Right lobe of liver (tissue), 6 donors: Measurements from ENCODE around the gene RNASE8. TPM values are rescaled to one million over a fixed set of nuclear protein-coding genes. Genes with fewer than 3 reads are reported as not detected.

Experiments used
- ATAC-seq, 4 donors: fragments of 200-7000 bp; cut with Tn5 transposase; one replicate each; pipeline ENCODE4 v1.9.1; 2020; ENCODE audit warnings: mild to moderate bottlenecking in 4 of 4, moderate library complexity in 4 of 4
- DNase-seq, 3 donors: peaks; one replicate each; pipeline ENCODE4 v3.0.0-alpha.2; 2020
- H3K27ac ChIP-seq, 3 donors: fragments of 200-600 bp; one replicate each; pipeline ENCODE4 v1.8.0; 2022
- H3K27me3 ChIP-seq, 2 donors: fragments of 200-600 bp; one replicate each; pipeline ENCODE4 v1.8.0; 2022
- H3K36me3 ChIP-seq, 4 donors: fragments of 200-600 bp; sonication (generic) in 1 of 4; one replicate each; pipeline versions ENCODE4 v1.5.1 to v1.8.0; 2017 to 2022; ENCODE audit warnings: control low read depth in 1 of 4
- H3K4me1 ChIP-seq, 4 donors: fragments of 200-600 bp; sonication (generic) in 1 of 4; one replicate each; pipeline versions ENCODE4 v1.5.1 to v1.8.0; 2017 to 2022; ENCODE audit warnings: control low read depth in 1 of 4
- H3K4me3 ChIP-seq, 3 donors: fragments of 200-600 bp; one replicate each; pipeline ENCODE4 v1.8.0; 2022
- H3K9me3 ChIP-seq, 4 donors: fragments of 200-600 bp; sonication (generic) in 1 of 4; one replicate each; pipeline versions ENCODE4 v1.5.1 to v1.8.0; 2017 to 2022; ENCODE audit warnings: control low read depth in 1 of 4
- CTCF ChIP-seq, 4 donors: fragments of 200-600 bp in 3 of 4; fragments of 450-650 bp in 1 of 4; IDR thresholded peaks; one replicate each; pipeline versions ENCODE4 v1.5.1 to v1.8.0; 2016 to 2022; ENCODE audit warnings: antibody characterized with exemption in 4 of 4, mild to moderate bottlenecking in 2 of 4
- POLR2A ChIP-seq: fragments of 450-650 bp; IDR thresholded peaks from one replicate; pipeline ENCODE4 v1.6.1; 2017; ENCODE audit warnings: antibody characterized with exemption, mild to moderate bottlenecking
- WGBS: methylation state at CpG from one replicate; pipeline ENCODE4 v1.1.6; 2018; ENCODE audit warnings: low coverage, low lambda C conversion rate; ENCODE audit not compliant: insufficient coverage; ENCODE audit errors: missing lambda C conversion rate; 5-methylcytosine and 5-hydroxymethylcytosine counted together
- intact Hi-C, 2 donors: fragments of 100-400 bp; cut with DNase I; formaldehyde crosslinking; loops; one replicate each; pipeline versions ENCODE4 v1.11.2 to v1.14.1; 2022
- total RNA-seq, 6 experiments: library from RNA; depleted of rRNA in 2 of 6; stranded (reverse); fragments of >200 nt in 2 of 6; fragmentation: NEBNext Ultra II Directional in 3 of 6; extraction: Animal tissue kit (Norgen Biotek cat#: 25700) in 3 of 6; gene quantifications; one replicate each; pipeline versions ENCODE4 v1.1.0 to v1.2.4, GENCODE V29; 2016 to 2023
- donor health status: DM: no; HTN: yes; CAD: no.
- donor health status: DM: no; HTN: no; CAD: no.
- donor health status: DM: no; HTN: no; CAD: no.
- donor health status: DM: no; HTN: yes; CAD: no.
- donor health status: DM: no; HTN: yes; CAD: no.

RNASE8 gene
- total RNA-seq, 6 experiments from 2014 or later, result not detected

- DNase-seq (peak in 1 of 3 donors; percentile 46), ATAC-seq (peak in 1 of 4 donors; percentile 9)
- no peak for TF ChIP-seq POLR2A
- Histone ChIP-seq H3K27ac (peak overlapping the region in 2 of 3 donors; percentile 54 to 74), H3K9me3 (no peaks in the 10 kb centered on the region), H3K4me1 (peaks cover 0 to 59% (median 19%) of the 10 kb centered on the region in 4 donors), H3K36me3 (no peaks in the 10 kb centered on the region), H3K27me3 (no peaks in the 10 kb centered on the region), H3K4me3 (peak overlapping the region in 1 of 3 donors; percentile 6)
- intact Hi-C loops, result loop anchor here in 1 of 2 donors (5.0 kb wide), 1 partner anchor 46 kb away; the partner anchor contains the start of gene TMEM253
- 53% methylated on average over 9 of the region's 10 CpGs for WGBS
Observed at GRCh38 chr14:21056520-21057163, 980 bp upstream of the RNASE8 start.

GRCh38 chr14:21058903-21059302, 1.3 kb downstream of the RNASE8 start:
- DNase-seq, result no peak
- Histone ChIP-seq H3K36me3 (no peaks in the 10 kb centered on the region), H3K27me3 (no peaks in the 10 kb centered on the region), H3K4me3 (no peak overlapping the region), H3K27ac (no peak overlapping the region), H3K4me1 (peaks cover 0 to 60% (median 16%) of the 10 kb centered on the region in 4 donors), H3K9me3 (no peaks in the 10 kb centered on the region)
- no peak for TF ChIP-seq CTCF (IDR thresholded peaks at IDR 0.05)
- no peak for TF ChIP-seq POLR2A
- intact Hi-C loops, result loop anchor here in 1 of 2 donors (5.0 kb wide), 1 partner anchor 43 kb away; the partner anchor contains the start of gene TMEM253
- ATAC-seq, result no peak
- WGBS, result 60% methylated on average over 2 of the region's 5 CpGs

DNA sequence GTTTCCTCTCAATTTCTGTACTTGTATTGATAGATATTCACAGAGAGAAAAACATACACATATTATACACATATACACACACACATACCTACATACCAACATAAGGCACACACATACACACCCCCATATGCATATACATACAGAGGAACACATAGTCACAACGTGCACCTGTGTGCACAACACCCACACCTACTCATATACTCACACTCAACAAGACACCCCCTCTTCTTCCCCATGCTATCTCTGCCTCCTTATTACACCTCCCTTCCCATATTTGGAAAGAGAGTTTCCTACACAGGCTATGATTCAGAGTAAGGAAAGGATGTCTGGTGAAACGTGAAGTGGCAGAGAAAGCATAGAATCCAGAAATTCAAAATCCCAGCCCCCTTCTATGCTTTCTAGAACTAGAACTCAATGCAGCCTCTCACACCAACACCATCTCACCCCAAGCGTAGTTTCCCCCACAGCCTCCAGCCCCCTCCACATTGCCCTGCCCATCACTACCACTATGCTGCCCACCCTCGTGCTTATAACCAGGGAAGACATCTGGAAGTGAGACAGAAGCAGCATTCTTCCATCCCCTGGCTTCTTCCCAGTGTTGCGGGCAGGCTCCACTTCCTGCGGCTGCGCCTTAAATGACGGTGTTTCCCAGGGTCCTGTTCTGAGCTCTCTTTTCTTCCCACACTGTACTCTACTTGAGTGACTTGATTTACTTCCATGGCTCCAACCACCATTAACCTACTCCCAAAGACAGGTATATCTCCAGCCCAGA, 2.4 kb downstream of the RNASE8 start:
- Histone ChIP-seq H3K4me3 (peak overlapping the region in 2 of 3 donors; percentile 27 to 45), H3K27me3 (no peaks in the 10 kb centered on the region), H3K4me1 (peaks cover 0 to 55% (median 14%) of the 10 kb centered on the region in 4 donors), H3K27ac (peak overlapping the region in 2 of 3 donors; percentile 54 to 73), H3K36me3 (no peaks in the 10 kb centered on the region), H3K9me3 (no peaks in the 10 kb centered on the region)
- no peak for DNase-seq
- 65% methylated on average over 6 of the region's 8 CpGs for WGBS
- ATAC-seq, result no peak
- intact Hi-C loops, result loop anchor here in 1 of 2 donors (5.0 kb wide), 1 partner anchor 42 kb away; the partner anchor contains the start of gene TMEM253
- TF ChIP-seq POLR2A, result no peak
- no peak for TF ChIP-seq CTCF (IDR thresholded peaks at IDR 0.05)

DNA sequence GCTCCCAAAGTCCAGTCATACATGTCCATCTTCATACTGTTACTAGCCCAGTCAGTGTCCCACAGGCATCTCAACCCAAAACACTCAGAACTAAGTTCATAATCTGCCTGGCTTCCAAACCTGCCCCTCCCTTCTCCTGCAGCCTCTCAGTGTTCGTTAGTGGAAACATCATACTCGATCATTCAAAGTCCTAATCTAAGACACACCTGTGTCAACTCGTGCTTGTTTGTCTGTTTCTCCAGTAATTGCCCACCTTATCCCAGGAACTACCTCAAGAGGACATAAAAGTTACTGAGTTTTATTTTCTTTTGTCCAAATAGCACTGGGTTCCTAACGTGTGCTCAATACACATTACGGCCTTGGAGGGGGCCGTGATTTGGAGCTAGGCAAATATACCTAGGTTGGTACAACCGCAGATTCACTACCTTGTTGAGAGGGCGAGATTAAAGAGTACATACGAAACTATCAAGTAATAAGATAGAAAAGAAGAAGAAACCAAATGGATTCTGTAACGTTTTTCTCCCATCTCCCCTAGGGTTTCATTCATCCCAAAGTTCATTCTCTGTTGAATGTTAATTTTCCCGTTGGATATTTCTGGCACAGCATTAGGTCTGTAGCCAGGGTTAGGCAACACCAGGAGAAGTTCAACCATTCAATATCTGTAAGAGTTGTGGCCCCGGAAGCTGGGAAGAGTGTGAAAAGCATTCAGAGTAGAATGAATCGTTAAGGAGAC, 3.2 kb downstream of the RNASE8 start:
- intact Hi-C loops, result no loop called here
- H3K36me3 ChIP-seq, result no peaks in the 10 kb centered on the region
- H3K27ac ChIP-seq, result peak overlapping the region; percentile 37 to 73 (median 54)

More for the DNA sequence above, 3.2 kb downstream of the RNASE8 start:
- peaks cover 0 to 50% (median 12%) of the 10 kb centered on the region in 4 donors for H3K4me1 ChIP-seq
- no peaks in the 10 kb centered on the region for H3K27me3 ChIP-seq
- DNase-seq, result no peak
- ATAC-seq, result peak; percentile 47 to 69 (median 60)
- no peaks in the 10 kb centered on the region for H3K9me3 ChIP-seq
- 32% methylated on average over 13 of the region's 13 CpGs for WGBS
- H3K4me3 ChIP-seq, result peak overlapping the region; percentile 12 to 45 (median 27)
- TF ChIP-seq CTCF (IDR thresholded peaks at IDR 0.05), result no peak
